H1 (cell line): ENCODE data around the gene MTM1. TPM values are rescaled to one million over a fixed set of nuclear protein-coding genes. Genes with fewer than 3 reads are reported as not detected.

Experiments used
- POU5F1 ChIP-seq: IDR thresholded peaks from 2 replicates; pipeline ENCODE4 v1.6.1; 2011; ENCODE audit warnings: low read depth, mild to moderate bottlenecking, low read length, moderate library complexity
- RXRA ChIP-seq: IDR thresholded peaks from 2 replicates; pipeline ENCODE4 v1.6.1; 2011; ENCODE audit warnings: low read depth, mild to moderate bottlenecking, low read length, moderate library complexity; ENCODE audit not compliant: insufficient read depth
- TBP ChIP-seq: IDR thresholded peaks from 2 replicates; pipeline ENCODE4 v1.6.1; 2011; ENCODE audit warnings: low read depth, low read length, improper control_type of control experiment
- polyA plus RNA-seq, 7 experiments: library from polyadenylated mRNA; depleted of rRNA in 3 of 7; stranded (reverse) in 5 of 7; unstranded in 2 of 7; fragments of >200 nt in 5 of 7; fragments of 200-250 nt in 2 of 7; gene quantifications; 1 replicate in 5 of 7; 2 replicates in 1 of 7; 4 replicates in 1 of 7; pipeline versions ENCODE4 v1.2.1 to v1.2.3, GENCODE V29; 2011 to 2013; ENCODE audit warnings: missing spikeins in 2 of 7, mixed read lengths in 2 of 7
- total RNA-seq: library from RNA; stranded (reverse); fragmentation: NEBNext Ultra II Directional; extraction: Animal tissue kit (Norgen Biotek cat#: 25700); gene quantifications from 2 replicates; pipeline ENCODE4 v1.2.1, GENCODE V29; 2021

The MTM1 gene
- total and polyA plus RNA-seq, 2 of the 8 experiments (the other 6 are each of a cell fraction or from before 2014, with no cell fraction given) = 2.3 to 8.4 TPM

DNA sequence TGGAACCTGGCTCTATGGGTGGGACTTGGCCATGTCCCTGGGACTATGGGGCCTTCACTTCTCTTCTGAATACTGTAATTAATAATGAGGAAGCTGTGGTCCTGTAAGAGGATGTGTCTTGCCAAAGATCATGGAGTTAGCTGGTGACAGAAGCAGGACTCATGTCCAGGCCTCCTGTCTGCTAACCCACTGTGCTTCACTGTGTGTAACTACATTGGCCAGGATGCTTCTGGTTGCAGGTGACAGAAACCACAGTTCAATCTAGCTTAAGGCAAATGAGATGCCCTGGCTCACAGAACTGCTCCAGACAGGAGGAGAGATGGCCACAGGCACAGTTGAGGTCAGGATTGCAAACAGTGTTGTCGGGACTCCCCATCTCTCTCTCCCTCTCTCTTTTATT is 127.9 kb downstream of the MTM1 start (continued):
- TF ChIP-seq POU5F1 (no peak), RXRA (no peak), TBP (no peak)
- TF ChIP-seq, all 59 proteins: peak for 0
